Lung (tissue), 12 donors: ENCODE data around the gene CUL3. TPM values are rescaled to one million over a fixed set of nuclear protein-coding genes. Genes with fewer than 3 reads are reported as not detected.

Experiments
- ATAC-seq: fragments of 200-7000 bp; cut with Tn5 transposase; one replicate; pipeline ENCODE4 v1.9.1; 2020; ENCODE audit warnings: moderate number of reproducible peaks; ENCODE audit not compliant: insufficient read depth, low FRiP score
- DNase-seq, 3 donors: peaks; one replicate each; pipeline ENCODE4 v3.0.0-alpha.2; 2013 to 2017
- H3K27ac ChIP-seq, 2 donors: one replicate each; pipeline ENCODE4 v1.5.1; 2013; ENCODE audit warnings: mild to moderate bottlenecking in 2 of 2, moderate library complexity in 2 of 2, control low read depth in 1 of 2, inconsistent platforms in 1 of 2, low read depth in 1 of 2, low read length in 1 of 2
- H3K27me3 ChIP-seq, 3 donors: one replicate each; pipeline ENCODE4 v1.5.1; 2013; ENCODE audit warnings: low read length in 2 of 3; ENCODE audit not compliant: control insufficient read depth in 3 of 3, insufficient read depth in 3 of 3
- H3K36me3 ChIP-seq, 4 donors: one replicate each; pipeline ENCODE4 v1.5.1; 2013; ENCODE audit warnings: low read length in 4 of 4, mild to moderate bottlenecking in 1 of 4, moderate library complexity in 1 of 4; ENCODE audit not compliant: control insufficient read depth in 4 of 4, insufficient read depth in 4 of 4
- H3K4me1 ChIP-seq, 5 donors: one replicate each; pipeline ENCODE4 v1.5.1; 2013; ENCODE audit warnings: low read length in 5 of 5, mild to moderate bottlenecking in 2 of 5, moderate library complexity in 1 of 5; ENCODE audit not compliant: control insufficient read depth in 5 of 5, insufficient read depth in 5 of 5
- H3K4me3 ChIP-seq: one replicate; pipeline ENCODE4 v1.5.1; 2013; ENCODE audit warnings: mild to moderate bottlenecking, control low read depth, moderate library complexity
- H3K9ac ChIP-seq, 2 donors: one replicate each; pipeline ENCODE4 v1.5.1; 2013; ENCODE audit warnings: low read length in 2 of 2, control low read depth in 1 of 2; ENCODE audit not compliant: insufficient read depth in 1 of 2
- H3K9me3 ChIP-seq, 4 donors: one replicate each; pipeline ENCODE4 v1.5.1; 2013; ENCODE audit warnings: low read length in 3 of 4, mild to moderate bottlenecking in 1 of 4, moderate library complexity in 1 of 4; ENCODE audit not compliant: control insufficient read depth in 4 of 4, insufficient read depth in 3 of 4
- WGBS, 2 donors: extraction: QIAGEN DNeasy Blood & Tissue Kit; methylation state at CpG; one replicate each; pipeline ENCODE4 v1.1.7; 2013; 5-methylcytosine and 5-hydroxymethylcytosine counted together
- polyA plus RNA-seq, 2 donors: library from polyadenylated mRNA; stranded (reverse); fragments of 200-250 nt; gene quantifications; one replicate each; pipeline ENCODE4 v1.2.1, GENCODE V29; 2013
- total RNA-seq, 2 donors: library from RNA; depleted of rRNA in 1 of 2; stranded (reverse); fragments of >200 nt in 1 of 2; gene quantifications; one replicate each; pipeline ENCODE4 v1.2.1, GENCODE V29; 2014 to 2021
- TF ChIP-seq, protein P1 (sequence below): IDR thresholded peaks from 2 replicates; pipeline ENCODE4 v1.5.1; 2012; ENCODE audit warnings: mild to moderate bottlenecking; ENCODE audit errors: control extremely low read depth, extremely low read depth
- donor health status: control.
- donor health status: control.
- donor health status: Bipolar disorder and iron deficiency.
- donor health status: healthy.
- donor health status: DM: yes; HTN: yes; CAD: no.

The CUL3 gene
- total and polyA plus RNA-seq, 4 donors = 45.5 to 120 (median 64.6) TPM

DNA sequence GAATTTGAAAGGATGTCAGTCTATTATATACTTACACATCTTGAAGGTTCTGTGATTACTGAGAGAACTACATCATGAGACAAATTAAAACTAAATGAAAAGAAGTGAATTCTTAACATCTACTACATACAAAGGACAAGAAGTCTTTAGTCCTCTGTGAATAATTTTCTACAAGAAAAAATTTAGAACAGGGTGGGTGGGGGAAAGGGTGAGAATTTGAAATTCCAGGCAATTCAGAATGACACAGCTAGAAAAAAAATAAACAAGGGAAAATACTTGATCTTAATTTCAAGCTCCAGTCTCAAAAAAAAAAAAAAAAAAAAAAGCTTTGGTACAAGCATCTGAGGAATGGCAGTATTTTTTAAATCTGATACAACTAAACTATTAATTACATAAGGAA is 15.5 kb downstream of the CUL3 start:
- no peak overlapping the region for H3K27ac ChIP-seq
- H3K4me1 ChIP-seq = peaks cover 0 to 27% (median 10%) of the 10 kb centered on the region in 5 donors
- ATAC-seq = no peak
- DNase-seq = no peak
- H3K27me3 ChIP-seq = no peaks in the 10 kb centered on the region
- no peak overlapping the region for H3K9ac ChIP-seq
- no peak overlapping the region for H3K4me3 ChIP-seq
- peaks cover 0 to 7% (median 0%) of the 10 kb centered on the region in 4 donors for H3K9me3 ChIP-seq
- peaks cover 0 to 18% (median 8%) of the 10 kb centered on the region in 4 donors for H3K36me3 ChIP-seq
- TF ChIP-seq, protein P1, sequence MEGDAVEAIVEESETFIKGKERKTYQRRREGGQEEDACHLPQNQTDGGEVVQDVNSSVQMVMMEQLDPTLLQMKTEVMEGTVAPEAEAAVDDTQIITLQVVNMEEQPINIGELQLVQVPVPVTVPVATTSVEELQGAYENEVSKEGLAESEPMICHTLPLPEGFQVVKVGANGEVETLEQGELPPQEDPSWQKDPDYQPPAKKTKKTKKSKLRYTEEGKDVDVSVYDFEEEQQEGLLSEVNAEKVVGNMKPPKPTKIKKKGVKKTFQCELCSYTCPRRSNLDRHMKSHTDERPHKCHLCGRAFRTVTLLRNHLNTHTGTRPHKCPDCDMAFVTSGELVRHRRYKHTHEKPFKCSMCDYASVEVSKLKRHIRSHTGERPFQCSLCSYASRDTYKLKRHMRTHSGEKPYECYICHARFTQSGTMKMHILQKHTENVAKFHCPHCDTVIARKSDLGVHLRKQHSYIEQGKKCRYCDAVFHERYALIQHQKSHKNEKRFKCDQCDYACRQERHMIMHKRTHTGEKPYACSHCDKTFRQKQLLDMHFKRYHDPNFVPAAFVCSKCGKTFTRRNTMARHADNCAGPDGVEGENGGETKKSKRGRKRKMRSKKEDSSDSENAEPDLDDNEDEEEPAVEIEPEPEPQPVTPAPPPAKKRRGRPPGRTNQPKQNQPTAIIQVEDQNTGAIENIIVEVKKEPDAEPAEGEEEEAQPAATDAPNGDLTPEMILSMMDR = no peak

DNA sequence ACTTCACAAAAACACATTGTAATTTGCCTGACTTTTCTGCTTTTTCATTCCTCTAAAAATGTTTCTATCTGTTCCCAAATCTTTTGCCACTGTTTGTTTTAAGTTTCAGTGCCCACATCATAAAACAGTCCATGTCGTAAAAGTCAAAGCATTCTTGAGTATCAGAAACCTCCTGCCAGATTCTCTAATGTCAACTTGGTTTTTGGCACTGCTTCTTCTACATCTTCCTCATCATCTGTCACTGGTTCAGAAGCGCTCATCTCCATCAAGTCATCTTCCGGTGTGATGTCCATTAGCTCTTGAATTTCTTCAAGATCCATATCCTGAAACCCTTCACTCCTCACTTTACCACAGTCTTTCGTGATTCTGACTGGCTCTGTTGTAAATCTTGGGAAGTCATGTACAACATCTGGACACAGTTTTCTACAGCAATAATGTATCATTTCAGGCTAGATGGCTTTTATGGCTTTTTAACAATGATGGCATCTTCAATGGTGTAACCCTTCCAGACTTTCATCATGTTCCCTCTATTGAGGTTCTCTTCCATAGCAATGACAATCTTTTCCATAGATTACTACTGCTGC is 19.6 kb downstream of the CUL3 start:
- TF ChIP-seq, protein P1 = no peak
- Histone ChIP-seq H3K4me3 (no peak overlapping the region), H3K27me3 (no peaks in the 10 kb centered on the region), H3K4me1 (peaks cover 0 to 22% (median 10%) of the 10 kb centered on the region in 5 donors), H3K9me3 (peaks cover 0 to 7% (median 0%) of the 10 kb centered on the region in 4 donors), H3K36me3 (peaks cover 0 to 18% (median 8%) of the 10 kb centered on the region in 4 donors), H3K27ac (no peak overlapping the region), H3K9ac (no peak overlapping the region)
- no peak for DNase-seq
- no peak for ATAC-seq
- 83 to 92% methylated on average over 4 of the region's 4 CpGs for WGBS, 2 donors

DNA sequence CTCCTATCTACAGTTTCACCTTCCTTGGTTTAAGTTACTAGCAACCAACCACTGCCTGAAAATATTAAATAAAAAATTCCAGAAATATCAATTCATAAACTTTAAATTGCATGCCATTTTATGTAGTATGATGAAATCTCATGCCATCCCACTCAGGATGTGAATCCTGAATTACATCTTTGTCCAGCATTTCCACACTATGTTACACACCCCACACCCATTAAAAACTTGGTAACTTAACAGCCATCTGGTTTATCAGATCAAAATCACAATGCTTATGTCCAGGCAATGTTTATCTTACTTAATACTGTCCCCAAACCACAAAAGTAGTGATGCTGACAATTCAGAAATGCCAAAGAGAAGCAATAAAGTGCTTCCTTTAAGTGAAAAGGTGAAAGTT is 21.6 kb downstream of the CUL3 start:
- H3K9ac ChIP-seq = no peak overlapping the region
- H3K27me3 ChIP-seq = no peaks in the 10 kb centered on the region
- peaks cover 0 to 18% (median 8%) of the 10 kb centered on the region in 4 donors for H3K36me3 ChIP-seq
- DNase-seq (no peak), ATAC-seq (no peak)
- H3K9me3 ChIP-seq = peaks cover 0 to 7% (median 0%) of the 10 kb centered on the region in 4 donors
- no peak overlapping the region for H3K27ac ChIP-seq
- TF ChIP-seq, protein P1 = no peak
- H3K4me3 ChIP-seq = no peak overlapping the region
- H3K4me1 ChIP-seq = peaks cover 0 to 22% (median 5%) of the 10 kb centered on the region in 5 donors

DNA sequence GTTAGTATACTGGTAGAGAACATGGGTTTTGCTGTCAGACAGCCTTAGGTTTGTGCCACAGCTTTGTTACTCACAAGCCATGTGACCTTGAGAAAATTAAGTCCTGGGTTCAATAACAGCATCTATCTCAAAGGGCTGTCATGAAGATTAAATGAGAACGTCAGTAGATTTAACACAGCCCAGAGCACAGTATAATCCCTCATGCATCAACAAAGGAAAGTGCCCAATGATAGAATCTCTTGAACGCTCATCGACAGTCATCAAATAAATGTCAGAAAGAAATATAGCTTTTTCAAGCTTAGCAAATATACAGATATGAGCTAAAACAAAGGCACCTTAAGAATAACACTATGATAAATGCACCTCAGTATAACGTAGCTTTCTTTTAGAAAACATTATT is 22.3 kb downstream of the CUL3 start:
- Histone ChIP-seq H3K4me3 (no peak overlapping the region), H3K36me3 (peaks cover 0 to 18% (median 8%) of the 10 kb centered on the region in 4 donors), H3K4me1 (peaks cover 0 to 20% (median 5%) of the 10 kb centered on the region in 5 donors), H3K27me3 (no peaks in the 10 kb centered on the region), H3K9ac (no peak overlapping the region), H3K27ac (no peak overlapping the region), H3K9me3 (peaks cover 0 to 7% (median 0%) of the 10 kb centered on the region in 4 donors)
- ATAC-seq (no peak), DNase-seq (no peak)
- WGBS, 2 donors = 80 to 87% methylated on average over 4 of the region's 4 CpGs
- TF ChIP-seq, protein P1 = no peak
